ENCODE measurements around the gene TRIP13. TPM values are rescaled to one million over a fixed set of nuclear protein-coding genes. Genes with fewer than 3 reads are reported as not detected.
A peak's percentile ranks its signal among the peaks of the same experiment; 100 is the strongest.

The TRIP13 gene
- total and polyA plus RNA-seq, 9 of the 15 experiments (the other 6 are each of a cell fraction or from before 2014, with no cell fraction given): 24.1 to 116 (median 53.2) TPM

- H3K27ac ChIP-seq (ENCODE audit: extremely low read depth, low read depth, low read length): no peak overlapping the region
- H3K9me3 ChIP-seq (replicated peaks; ENCODE audit: control insufficient read depth, insufficient read depth, low read depth, low read length): no peaks in the 10 kb centered on the region
- ChIA-PET POLR2A (interaction anchor here (1.1 to 1.3 kb wide), 2 partner anchors 10 to 20 kb away, joined by 3 to 4 read pairs; partner anchors contain the start of genes BRD9 and TRIP13), CTCF (ENCODE audit: low intra/inter-chr PET ratio) (no interaction called here)
- WGBS (ENCODE audit: insufficient coverage, low coverage, missing lambda C conversion rate): 93% methylated on average over 36 of the region's 44 CpGs
- peaks cover 5% of the 10 kb centered on the region; the same call in 1 of the 2 replicates for H4K20me1 ChIP-seq (replicated peaks; ENCODE audit: control insufficient read depth, insufficient read depth, low read length)
- H3K4me3 ChIP-seq: no peak overlapping the region
- no peak for ATAC-seq
- in situ Hi-C loops (cut with MboI): no loop called here
- peaks cover 0 to 9% of the 10 kb centered on the region in 2 experiments; a peak in 1 of 5 replicates for H3K4me1 ChIP-seq (replicated peaks in 1 of 2; ENCODE audit: control insufficient read depth in 2 of 2, insufficient read depth in 2 of 2, low read length in 2 of 2)
- no peak for TF ChIP-seq ZNF507 (tag; conservative IDR thresholded peaks at IDR 0.05)
- TF ChIP-seq FOSL1 (tag; conservative IDR thresholded peaks at IDR 0.05): peak; percentile 49; the same call in 1 of the 2 replicates
- peak; percentile 69 for TF ChIP-seq POLR2G (IDR thresholded peaks at IDR 0.05; ENCODE audit: low read depth, low read length)
- TF ChIP-seq SRSF3 (IDR thresholded peaks at IDR 0.05; ENCODE audit: insufficient read depth, low read length): no peak
- peak; percentile 40; the same call in 1 of the 2 replicates for TF ChIP-seq RBFOX2 (IDR thresholded peaks at IDR 0.05; ENCODE audit: low read depth, low read length)
- peak; percentile 61 for TF ChIP-seq RBM22 (IDR thresholded peaks at IDR 0.05; ENCODE audit: low read depth, low read length, poor library complexity, severe bottlenecking)
- no peak for TF ChIP-seq PHF20 (IDR thresholded peaks at IDR 0.05; ENCODE audit: partially characterized antibody)
- intact Hi-C loops (cut with micrococcal nuclease): no loop called here
- no peaks in the 10 kb centered on the region for H3K9me1 ChIP-seq (ENCODE audit: control insufficient read depth, insufficient read depth, low read length)
- DNase-seq (ENCODE audit: extremely low read depth in 1 of 4, low spot score in 3 of 4): no peak
- no peak overlapping the region for H2AFZ ChIP-seq (ENCODE audit: low read depth, low read length)
- no peaks in the 10 kb centered on the region for H3K79me2 ChIP-seq (ENCODE audit: control insufficient read depth, insufficient read depth, low read length)
- no TSS peak for BruUV-seq (replicated peaks)
- no peak overlapping the region for H3K9ac ChIP-seq (ENCODE audit: insufficient read depth in 1 of 2, low read depth in 2 of 2, low read length in 2 of 2)
- no peak for FAIRE-seq
- H3K36me3 ChIP-seq (ENCODE audit: control insufficient read depth, insufficient read depth, low read length): peaks cover 95% of the 10 kb centered on the region; the same call in 2 of the 3 replicates
- H3K4me2 ChIP-seq (ENCODE audit: insufficient read depth, low read length): no peak overlapping the region
- H3K27me3 ChIP-seq (ENCODE audit: control insufficient read depth in 2 of 2, insufficient read depth in 2 of 2, low read length in 2 of 2): no peaks in the 10 kb centered on the region
These were observed 19.8 kb downstream of the TRIP13 start for GRCh38 chr5:912280-913091.

All from K562 (cell line).